Erythroblast (primary cell): ENCODE measurements around the gene GPC3.
A peak's percentile ranks its signal among the peaks of the same experiment; 100 is the strongest.
"Not testable (repeated sequence)": the region's sequence is repeated elsewhere in the genome, so short reads cannot be mapped to it uniquely, and the experiment has no call there.

Source experiments
- DNase-seq, 2 experiments: peaks; one replicate each; lab custom pipeline; 2025; lab: John Stamatoyannopoulos, UW
- GATA1 ChIP-seq: IDR thresholded peaks from 2 replicates; pipeline ENCODE4 v1.6.1; 2011; ENCODE audit warnings: low read depth, mild to moderate bottlenecking, control low read depth, low read length, moderate library complexity
- POLR2A ChIP-seq: IDR thresholded peaks from 2 replicates; pipeline ENCODE4 v1.6.1; 2011; ENCODE audit warnings: mild to moderate bottlenecking, low read length

The GPC3 gene

DNA sequence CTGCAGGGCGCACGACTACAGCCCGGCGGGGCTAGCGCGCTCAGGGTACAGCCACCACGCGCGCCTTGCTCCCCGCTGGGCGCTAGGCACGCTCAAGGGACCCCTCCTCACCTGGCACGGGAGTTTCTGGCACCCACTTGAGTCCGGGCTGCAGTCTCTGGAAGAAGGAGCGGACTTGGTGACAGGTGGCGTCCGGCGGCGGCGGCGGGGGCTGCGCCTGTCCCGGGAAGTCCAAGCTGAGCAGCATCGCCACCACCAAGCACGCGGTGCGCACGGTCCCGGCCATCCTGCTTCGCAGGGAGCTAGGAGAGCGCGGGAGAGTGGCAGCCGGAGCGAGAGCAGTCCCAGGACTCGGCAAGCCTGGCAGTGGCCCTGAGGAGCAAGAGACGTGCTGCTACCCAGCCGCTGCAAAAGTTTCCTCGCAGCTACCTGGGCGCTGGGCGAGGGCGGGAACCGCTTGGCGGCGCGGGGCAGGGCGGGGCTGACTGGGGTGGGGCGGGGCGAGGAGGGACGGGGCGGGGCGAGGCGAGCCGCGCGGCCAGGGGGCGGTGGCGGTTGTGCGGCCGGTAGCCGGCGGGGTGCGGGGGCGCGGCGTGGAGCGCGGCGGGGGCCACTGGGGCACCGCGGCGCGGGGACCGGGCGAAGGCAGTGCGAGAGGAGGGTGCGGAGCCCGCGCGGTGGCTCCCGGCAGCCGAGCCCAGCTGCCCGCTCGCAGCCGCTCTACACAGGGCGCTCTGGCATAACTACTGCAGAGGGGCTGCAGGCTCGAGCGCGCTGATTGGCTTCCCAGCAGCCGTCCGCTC, at the start of gene GPC3:
TSS of gene GPC3 (minus strand) at position 431 of the 803 bp plus-strand sequence.
- DNase-seq, result peak; percentile 25 to 34
- TF ChIP-seq POLR2A (no peak), GATA1 (no peak)

DNA sequence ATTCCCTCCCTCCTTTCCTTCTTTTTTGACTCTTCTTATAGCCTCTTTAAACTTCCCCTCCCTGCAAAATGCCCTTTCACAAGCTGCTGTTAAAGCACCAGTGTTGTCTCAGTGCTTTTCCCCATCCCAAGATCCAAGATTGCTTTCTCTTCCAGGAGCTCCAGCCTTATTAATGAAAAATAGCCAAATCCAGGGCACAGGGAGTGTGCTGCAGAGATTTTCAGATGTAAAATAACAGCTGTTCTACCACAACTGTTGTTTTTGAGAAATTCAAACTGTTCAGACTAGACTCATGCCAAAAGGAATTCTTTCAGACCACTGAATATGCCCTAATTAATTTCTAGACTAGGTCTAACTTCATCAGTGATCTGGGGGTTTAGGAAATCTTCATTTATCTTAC, 47.0 kb upstream of the GPC3 start:
- DNase-seq, result no peak
- no peak for TF ChIP-seq GATA1
- no peak for TF ChIP-seq POLR2A

DNA sequence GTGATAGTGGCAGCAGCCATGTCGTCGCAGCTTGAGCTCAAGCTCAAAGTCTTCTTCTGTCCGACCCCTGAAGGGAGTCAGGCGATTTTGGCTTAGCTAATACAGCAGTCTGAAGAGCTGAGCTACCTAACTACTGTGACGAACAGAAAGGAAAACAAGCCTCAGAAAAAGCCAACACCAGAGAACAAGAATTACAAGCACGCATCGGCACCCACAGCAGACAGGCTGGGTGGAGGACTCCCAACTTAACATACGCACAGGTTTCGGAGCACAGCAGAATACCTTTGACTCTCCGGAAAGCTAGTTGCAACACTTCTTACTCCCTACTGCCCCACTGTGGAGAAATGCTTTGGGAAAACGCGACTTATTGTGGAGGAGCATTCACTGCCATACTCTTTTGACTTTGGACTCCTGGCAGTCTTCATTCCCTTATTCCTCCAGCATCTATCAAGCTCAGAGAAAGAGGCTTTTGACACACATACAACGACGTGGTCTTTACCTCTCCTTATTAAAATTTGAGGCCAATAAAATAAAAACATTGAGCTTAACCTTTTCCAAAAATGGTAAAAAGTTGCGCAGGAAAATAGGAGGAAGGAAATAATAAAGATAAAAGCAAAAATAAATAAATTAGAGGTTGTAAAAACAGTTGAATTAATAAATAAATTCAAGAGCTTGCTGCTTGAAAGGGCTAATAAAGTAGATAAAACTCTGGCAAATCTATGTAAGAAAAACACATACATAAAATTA, 41.3 kb upstream of the GPC3 start:
- DNase-seq, result peak; percentile 6 to 9
- no peak for TF ChIP-seq POLR2A
- no peak for TF ChIP-seq GATA1

DNA sequence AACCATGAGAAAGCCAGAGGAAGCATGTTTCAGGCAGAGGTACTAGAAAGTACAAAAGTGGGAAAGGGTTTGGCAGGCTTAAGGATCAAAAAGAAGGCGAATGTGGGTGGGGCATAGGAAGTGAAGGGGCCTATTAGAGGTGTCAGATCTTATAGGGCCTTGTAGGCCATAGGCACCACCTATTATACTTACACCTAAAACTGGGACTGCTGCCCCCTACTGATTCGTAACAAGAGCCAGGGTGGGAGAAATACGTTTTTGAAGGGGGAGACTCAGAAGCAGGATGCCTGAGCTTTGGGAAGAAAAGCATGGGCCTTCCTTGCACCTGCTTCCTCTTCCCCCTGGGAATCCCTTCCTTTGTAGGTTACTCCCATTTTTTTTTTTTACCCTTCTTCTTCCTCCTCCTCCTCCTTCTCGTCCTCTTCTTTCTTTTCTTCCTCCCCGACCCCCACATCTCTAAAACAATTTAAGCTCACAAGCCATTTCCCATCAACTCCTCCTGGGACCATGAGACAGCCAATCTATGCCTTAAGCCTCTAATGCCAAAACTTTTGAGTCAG, 40.7 kb upstream of the GPC3 start:
- peak in 1 of 2 experiments; percentile 0 for DNase-seq
- TF ChIP-seq POLR2A (no peak), GATA1 (no peak)

DNA sequence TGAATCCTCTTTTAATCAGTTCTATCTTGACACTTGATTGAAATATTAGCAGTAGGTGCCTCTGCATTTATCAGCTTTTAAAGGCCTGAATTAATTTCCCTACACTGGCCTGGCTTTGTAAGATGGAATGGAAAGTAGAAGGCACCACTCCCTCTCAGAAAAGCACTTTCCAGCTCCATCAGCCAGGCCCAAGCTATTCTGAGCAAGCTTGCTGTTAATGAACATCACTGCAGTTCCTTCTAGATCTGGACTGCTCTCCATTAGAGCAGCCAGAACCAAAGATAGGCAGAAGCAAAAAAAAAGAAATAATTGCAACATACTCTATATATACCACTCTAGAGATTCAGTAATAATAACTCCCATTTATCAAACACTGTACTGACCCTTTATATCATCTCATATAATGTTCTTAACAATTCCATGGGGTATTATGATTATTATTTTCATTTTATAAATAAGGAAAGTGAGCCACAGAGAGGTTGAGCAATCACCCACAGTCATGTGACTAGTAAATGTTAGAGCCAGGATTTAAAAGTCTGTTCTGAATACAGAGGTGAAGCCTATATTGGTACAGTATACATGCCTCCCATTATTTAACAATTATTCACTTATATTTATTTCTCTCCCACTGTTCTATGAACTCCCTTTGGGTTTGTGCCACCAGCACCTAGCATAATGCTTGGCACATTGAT, 39.4 kb upstream of the GPC3 start:
- no peak for DNase-seq
- TF ChIP-seq GATA1, result no peak
- TF ChIP-seq POLR2A, result no peak

DNA sequence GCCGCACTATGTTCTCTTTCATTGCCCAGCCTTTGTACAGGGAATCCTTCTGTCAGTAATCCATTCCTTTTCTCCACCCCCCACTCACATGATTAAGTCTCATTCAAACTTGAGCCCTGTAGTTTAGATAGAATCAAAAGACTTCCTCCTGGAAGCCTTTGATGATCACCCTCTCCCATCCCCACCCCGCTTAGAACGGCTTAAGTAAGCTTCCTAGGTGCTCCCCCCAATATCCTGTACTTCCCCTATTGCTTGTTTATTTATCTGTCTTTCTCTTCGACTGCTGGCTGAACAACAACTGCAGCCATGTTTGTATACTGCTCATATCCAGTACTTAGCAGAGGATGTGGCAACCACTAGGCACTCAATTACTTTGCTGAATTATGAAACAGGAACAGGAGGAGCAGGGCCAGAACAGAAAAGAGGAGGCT, 38.5 kb upstream of the GPC3 start:
- no peak for DNase-seq
- no peak for TF ChIP-seq GATA1
- no peak for TF ChIP-seq POLR2A

DNA sequence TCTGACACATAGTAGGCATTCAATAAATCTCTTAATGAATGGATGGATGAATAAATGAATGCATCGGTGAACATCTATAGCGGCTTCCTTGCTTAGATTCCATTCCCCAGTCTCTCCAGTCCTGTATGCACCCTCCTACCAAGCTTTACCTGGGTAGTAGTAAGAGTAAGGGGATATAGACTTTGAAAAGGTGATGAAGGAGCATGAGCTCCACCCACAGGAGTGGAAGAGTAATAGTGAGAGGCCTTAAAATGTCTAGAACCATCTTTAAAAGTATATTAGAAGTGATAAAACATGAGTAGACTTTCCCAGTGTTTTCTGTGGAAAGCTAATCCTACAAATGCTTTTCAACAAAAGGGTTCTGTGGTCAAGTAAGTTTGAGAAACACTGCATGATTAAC, 35.5 kb upstream of the GPC3 start:
- TF ChIP-seq GATA1 (no peak), POLR2A (no peak)
- DNase-seq, result no peak

DNA sequence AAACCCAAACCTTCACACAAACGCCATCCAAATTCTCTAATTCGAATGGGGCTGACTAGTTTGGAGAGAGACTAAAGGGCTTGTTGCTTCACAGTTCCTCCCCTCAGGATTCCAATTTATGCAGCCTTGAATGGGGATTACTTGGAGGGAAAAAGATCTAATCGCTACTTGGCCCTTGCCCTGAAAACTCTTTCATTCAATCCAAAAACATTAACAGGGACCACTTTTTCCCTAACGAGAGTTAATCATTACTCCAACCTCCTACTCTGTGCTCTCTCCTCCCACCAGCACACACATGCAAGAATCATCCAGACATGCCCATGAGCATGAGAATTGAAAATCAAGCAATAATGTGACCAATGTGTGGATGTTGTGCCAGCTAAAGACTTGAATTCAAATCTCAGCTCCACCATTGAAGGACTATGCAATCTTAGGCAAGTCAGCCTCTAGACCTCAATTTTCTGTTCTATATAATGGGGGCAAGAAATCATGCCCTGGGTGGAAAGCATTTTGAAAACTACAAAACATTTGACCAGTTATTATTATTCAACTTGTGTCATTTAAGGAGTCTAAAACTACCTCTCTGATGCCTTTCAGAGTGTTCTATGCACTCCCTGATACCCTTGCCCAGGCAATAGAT, 34.3 kb upstream of the GPC3 start:
- no peak for DNase-seq
- TF ChIP-seq POLR2A (no peak), GATA1 (no peak)

DNA sequence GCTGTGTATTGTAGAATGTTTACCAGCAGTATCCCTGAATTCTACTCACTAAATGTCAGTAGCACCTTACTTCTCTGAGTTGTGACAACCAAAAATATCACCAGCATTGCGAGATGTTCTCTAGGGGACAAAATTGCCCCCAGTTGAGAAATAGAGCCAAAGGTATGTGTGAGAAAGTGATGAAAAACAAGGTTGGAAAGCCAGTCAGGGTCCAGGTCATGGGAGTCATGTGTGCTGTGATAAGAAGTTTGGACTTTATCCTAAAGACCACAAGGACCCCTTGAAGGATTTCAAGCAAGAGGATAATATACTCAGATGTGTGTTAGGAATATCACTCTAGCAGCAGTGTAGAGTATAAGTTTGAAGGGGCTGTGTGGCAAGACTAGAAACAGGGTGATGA, 30.9 kb upstream of the GPC3 start:
- DNase-seq, result not testable (repeated sequence)

DNA sequence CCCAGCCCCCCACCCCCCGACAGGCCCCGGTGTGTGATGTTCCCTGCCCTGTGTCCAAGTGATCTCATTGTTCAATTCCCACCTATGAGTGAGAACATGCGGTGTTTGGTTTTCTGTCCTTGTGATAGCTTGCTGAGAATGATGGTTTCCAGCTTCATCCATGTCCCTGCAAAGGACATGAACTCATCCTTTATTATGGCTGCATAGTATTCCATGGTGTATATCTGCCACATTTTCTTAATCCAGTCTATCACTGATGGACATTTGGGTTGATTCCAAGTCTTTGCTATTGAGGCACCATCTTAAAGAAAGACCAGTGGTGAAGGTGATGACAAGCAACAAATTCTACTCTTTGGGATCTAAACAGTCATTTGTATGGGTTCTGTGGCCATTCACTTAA, 30.1 kb upstream of the GPC3 start:
- not testable (repeated sequence) for DNase-seq

DNA sequence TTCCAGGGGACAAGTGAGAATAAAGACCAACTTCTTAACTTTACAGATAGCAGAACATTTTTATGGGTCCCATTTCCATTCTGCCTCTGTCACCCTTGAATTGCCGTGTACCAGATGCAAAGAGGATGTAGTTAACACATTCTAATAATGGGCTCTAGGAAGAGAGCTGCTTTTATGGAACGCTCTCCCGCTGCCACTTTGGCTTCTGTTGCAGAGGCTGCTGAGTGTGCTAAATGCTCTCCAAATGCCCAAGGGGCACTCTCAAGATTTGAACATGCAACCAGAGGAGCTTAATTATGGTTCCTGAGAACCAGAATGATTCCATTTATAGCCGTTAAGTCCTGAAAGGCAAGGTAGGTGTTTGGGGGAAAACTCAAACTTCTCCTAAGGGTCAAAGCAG, 28.1 kb upstream of the GPC3 start:
- no peak for DNase-seq
- no peak for TF ChIP-seq POLR2A
- no peak for TF ChIP-seq GATA1

DNA sequence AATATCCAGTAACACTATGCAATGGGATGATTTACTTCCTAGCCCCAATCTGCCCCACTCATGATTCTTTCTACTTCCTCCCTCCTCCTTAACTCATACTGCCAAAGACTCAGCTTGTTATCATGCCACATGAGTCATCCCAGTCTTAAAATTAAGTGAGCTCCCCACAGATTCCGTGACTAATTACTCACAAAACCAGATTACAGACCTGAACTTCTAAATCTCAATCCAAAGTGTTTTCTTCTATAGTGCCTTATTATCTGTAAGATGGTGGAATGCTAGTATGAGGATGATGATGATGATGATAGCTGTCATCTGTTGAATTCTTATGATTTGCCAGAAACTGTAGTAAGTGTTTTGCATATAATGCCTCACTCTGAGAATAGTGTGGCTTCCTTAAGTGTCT, 27.7 kb upstream of the GPC3 start:
- TF ChIP-seq GATA1, result no peak
- no peak for TF ChIP-seq POLR2A
- DNase-seq, result peak in 1 of 2 experiments; percentile 0

DNA sequence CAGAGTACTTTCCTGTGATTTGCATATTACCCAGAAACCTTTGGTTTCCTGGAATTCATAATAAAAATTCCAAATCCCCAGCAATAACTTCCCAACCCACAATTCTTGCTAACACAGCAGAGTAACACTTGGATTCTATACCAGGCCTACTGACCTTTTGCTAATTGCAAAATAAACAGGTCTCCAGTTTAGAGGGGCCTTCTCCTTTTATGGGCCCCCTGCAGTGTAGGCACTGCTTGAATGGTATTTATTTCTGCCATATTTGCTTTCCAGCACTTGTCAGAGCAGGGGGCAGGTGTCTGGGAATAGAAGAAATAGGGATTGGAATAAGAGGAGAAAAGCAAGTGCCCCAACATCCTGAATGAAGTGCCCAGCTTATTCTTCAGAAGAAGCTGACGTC, 25.3 kb upstream of the GPC3 start:
- TF ChIP-seq GATA1 (no peak), POLR2A (no peak)
- no peak for DNase-seq

DNA sequence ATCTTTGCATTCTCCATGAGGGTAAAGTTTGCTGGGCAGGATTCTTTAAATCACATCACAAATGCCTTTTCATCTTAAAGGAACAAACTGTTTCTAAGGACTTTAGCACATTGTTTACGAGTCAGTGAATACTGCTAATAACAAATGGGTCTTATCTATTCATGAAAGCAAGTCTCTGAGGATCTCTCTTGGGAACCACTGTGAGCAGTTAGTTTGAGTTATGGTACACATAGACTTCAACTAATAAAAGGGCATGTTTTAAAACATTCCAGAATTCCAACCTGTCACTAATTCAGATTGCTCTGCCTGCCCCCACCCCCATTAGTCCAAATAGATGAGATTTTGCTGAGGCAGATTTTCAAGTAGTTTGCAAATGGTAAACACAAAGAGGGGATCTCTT, 22.3 kb upstream of the GPC3 start:
- no peak for TF ChIP-seq GATA1
- TF ChIP-seq POLR2A, result no peak

More for the DNA sequence above, 22.3 kb upstream of the GPC3 start:
- DNase-seq, result no peak
